ENCODE results near the gene TFAP2C. TPM values are rescaled to one million over a fixed set of nuclear protein-coding genes. Genes with fewer than 3 reads are reported as not detected.
"Not testable (repeated sequence)": the region's sequence is repeated elsewhere in the genome, so short reads cannot be mapped to it uniquely, and the experiment has no call there.

Gene TFAP2C
- total and polyA plus RNA-seq, 7 experiments from 2014 or later: not detected

- no peak overlapping the region for H3K4me3 Mint-ChIP-seq
- no peaks in the 10 kb centered on the region for H3K27me3 Mint-ChIP-seq
- H3K27ac ChIP-seq (ENCODE audit: low read depth, low read length): no peak overlapping the region
- intact Hi-C loops (cut with micrococcal nuclease): no loop called here
- H3K4me1 Mint-ChIP-seq: no peaks in the 10 kb centered on the region
- DNase-seq (no peak), ATAC-seq (no peak)
- H3K9me3 ChIP-seq (ENCODE audit: control insufficient read depth in 2 of 3, low read length in 3 of 3): no peaks in the 10 kb centered on the region
- H3K4me3 ChIP-seq (ENCODE audit: low read length): no peak overlapping the region
- no peaks in the 10 kb centered on the region for H3K27me3 ChIP-seq (ENCODE audit: control insufficient read depth in 2 of 2, insufficient read depth in 2 of 2, low read length in 2 of 2)
- ChIA-PET CTCF (no interaction called here), POLR2A (no interaction called here)
- H3K27ac Mint-ChIP-seq: no peak overlapping the region
- no peaks in the 10 kb centered on the region for H3K36me3 Mint-ChIP-seq
- H3K9me3 Mint-ChIP-seq: peaks cover 0 to 1% (median 0%) of the 10 kb centered on the region in 11 donors
- no peaks in the 10 kb centered on the region for H3K36me3 ChIP-seq (ENCODE audit: control insufficient read depth in 2 of 3, insufficient read depth in 3 of 3, low read length in 3 of 3)
- no peaks in the 10 kb centered on the region for H3K4me1 ChIP-seq (ENCODE audit: control insufficient read depth in 2 of 2, insufficient read depth in 2 of 2, low read length in 2 of 2)
These were observed 14.9 kb upstream of the TFAP2C start for GRCh38 chr20:56614196-56614595.

GRCh38 chr20:56616716-56617115 lies 12.4 kb upstream of the TFAP2C start:
- ATAC-seq (no peak), DNase-seq (no peak)
- Mint-ChIP-seq H3K36me3 (no peaks in the 10 kb centered on the region), H3K27ac (no peak overlapping the region), H3K9me3 (peaks cover 0 to 1% (median 0%) of the 10 kb centered on the region in 11 donors), H3K4me1 (no peaks in the 10 kb centered on the region), H3K4me3 (no peak overlapping the region), H3K27me3 (peaks cover 0 to 8% (median 0%) of the 10 kb centered on the region in 5 donors)
- no peaks in the 10 kb centered on the region for H3K27me3 ChIP-seq (ENCODE audit: control insufficient read depth in 2 of 2, insufficient read depth in 2 of 2, low read length in 2 of 2)
- no peaks in the 10 kb centered on the region for H3K4me1 ChIP-seq (ENCODE audit: control insufficient read depth in 2 of 2, insufficient read depth in 2 of 2, low read length in 2 of 2)
- ChIA-PET CTCF (no interaction called here), POLR2A (no interaction called here)
- H3K27ac ChIP-seq (ENCODE audit: low read depth, low read length): no peak overlapping the region
- intact Hi-C loops (cut with micrococcal nuclease): no loop called here
- H3K4me3 ChIP-seq (ENCODE audit: low read length): no peak overlapping the region
- no peaks in the 10 kb centered on the region for H3K36me3 ChIP-seq (ENCODE audit: control insufficient read depth in 2 of 3, insufficient read depth in 3 of 3, low read length in 3 of 3)
- H3K9me3 ChIP-seq (ENCODE audit: control insufficient read depth in 2 of 3, low read length in 3 of 3): no peaks in the 10 kb centered on the region

GRCh38 chr20:56617489-56617888 lies 11.6 kb upstream of the TFAP2C start:
- no peak overlapping the region for H3K27ac Mint-ChIP-seq
- intact Hi-C loops (cut with micrococcal nuclease): no loop called here
- no peaks in the 10 kb centered on the region for H3K36me3 Mint-ChIP-seq
- H3K27me3 ChIP-seq (ENCODE audit: control insufficient read depth in 2 of 2, insufficient read depth in 2 of 2, low read length in 2 of 2): no peaks in the 10 kb centered on the region
- H3K9me3 Mint-ChIP-seq: peaks cover 0 to 1% (median 0%) of the 10 kb centered on the region in 11 donors
- H3K27ac ChIP-seq (ENCODE audit: low read depth, low read length): no peak overlapping the region
- H3K4me3 ChIP-seq (ENCODE audit: low read length): no peak overlapping the region
- H3K36me3 ChIP-seq (ENCODE audit: control insufficient read depth in 2 of 3, insufficient read depth in 3 of 3, low read length in 3 of 3): no peaks in the 10 kb centered on the region
- no peak overlapping the region for H3K4me3 Mint-ChIP-seq
- no peaks in the 10 kb centered on the region for H3K4me1 Mint-ChIP-seq
- ChIA-PET CTCF (no interaction called here), POLR2A (no interaction called here)
- ATAC-seq (no peak), DNase-seq (no peak)
- peaks cover 0 to 13% (median 0%) of the 10 kb centered on the region in 5 donors for H3K27me3 Mint-ChIP-seq
- no peaks in the 10 kb centered on the region for H3K9me3 ChIP-seq (ENCODE audit: control insufficient read depth in 2 of 3, low read length in 3 of 3)
- no peaks in the 10 kb centered on the region for H3K4me1 ChIP-seq (ENCODE audit: control insufficient read depth in 2 of 2, insufficient read depth in 2 of 2, low read length in 2 of 2)

- Histone ChIP-seq H3K27me3 (ENCODE audit: control insufficient read depth in 2 of 2, insufficient read depth in 2 of 2, low read length in 2 of 2) (peaks cover 0 to 5% of the 10 kb centered on the region in 2 donors), H3K4me3 (ENCODE audit: low read length) (no peak overlapping the region), H3K4me1 (ENCODE audit: control insufficient read depth in 2 of 2, insufficient read depth in 2 of 2, low read length in 2 of 2) (no peaks in the 10 kb centered on the region), H3K36me3 (ENCODE audit: control insufficient read depth in 2 of 3, insufficient read depth in 3 of 3, low read length in 3 of 3) (no peaks in the 10 kb centered on the region), H3K9me3 (ENCODE audit: control insufficient read depth in 2 of 3, low read length in 3 of 3) (no peaks in the 10 kb centered on the region), H3K27ac (ENCODE audit: low read depth, low read length) (no peak overlapping the region)
- intact Hi-C loops (cut with micrococcal nuclease): no loop called here
- no peak for ATAC-seq
- Mint-ChIP-seq H3K4me3 (no peak overlapping the region), H3K27me3 (peaks cover 20 to 46% (median 26%) of the 10 kb centered on the region in 5 donors), H3K27ac (no peak overlapping the region), H3K4me1 (no peaks in the 10 kb centered on the region), H3K36me3 (no peaks in the 10 kb centered on the region), H3K9me3 (peaks cover 0 to 3% (median 0%) of the 10 kb centered on the region in 11 donors)
- ChIA-PET POLR2A (no interaction called here), CTCF (no interaction called here)
- no peak for DNase-seq
These were observed 7.4 kb upstream of the TFAP2C start for GRCh38 chr20:56621730-56622129.

- H3K4me3 Mint-ChIP-seq, CTCF ChIA-PET: not testable (repeated sequence)
- peaks cover 0 to 11% (median 6%) of the 10 kb centered on the region in 7 donors for H3K4me1 Mint-ChIP-seq
These were observed 5.2 kb upstream of the TFAP2C start for GRCh38 chr20:56623930-56624329.

GRCh38 chr20:56624786-56625681 lies 4.1 kb upstream of the TFAP2C start:
- ChIA-PET POLR2A (no interaction called here), CTCF (no interaction called here)

More at GRCh38 chr20:56623930-56624329, 5.2 kb upstream of the TFAP2C start:
- H3K9me3 Mint-ChIP-seq; intact Hi-C loops (cut with micrococcal nuclease); H3K36me3 Mint-ChIP-seq; H3K27me3 ChIP-seq (ENCODE audit: control insufficient read depth in 2 of 2, insufficient read depth in 2 of 2, low read length in 2 of 2); H3K4me1 ChIP-seq (ENCODE audit: control insufficient read depth in 2 of 2, insufficient read depth in 2 of 2, low read length in 2 of 2); POLR2A ChIA-PET; H3K27ac ChIP-seq (ENCODE audit: low read depth, low read length); ATAC-seq; DNase-seq; H3K4me3 ChIP-seq (ENCODE audit: low read length); H3K9me3 ChIP-seq (ENCODE audit: control insufficient read depth in 2 of 3, low read length in 3 of 3); H3K27ac Mint-ChIP-seq; H3K36me3 ChIP-seq (ENCODE audit: control insufficient read depth in 2 of 3, insufficient read depth in 3 of 3, low read length in 3 of 3): not testable (repeated sequence)
- peaks cover 31 to 58% (median 40%) of the 10 kb centered on the region in 5 donors for H3K27me3 Mint-ChIP-seq

More at GRCh38 chr20:56624786-56625681, 4.1 kb upstream of the TFAP2C start:
- H3K27ac ChIP-seq (ENCODE audit: low read depth, low read length): no peak overlapping the region
- peaks cover 0 to 9% of the 10 kb centered on the region in 2 donors for H3K27me3 ChIP-seq (ENCODE audit: control insufficient read depth in 2 of 2, insufficient read depth in 2 of 2, low read length in 2 of 2)
- peaks cover 32 to 58% (median 43%) of the 10 kb centered on the region in 5 donors for H3K27me3 Mint-ChIP-seq
- no peaks in the 10 kb centered on the region for H3K36me3 Mint-ChIP-seq
- H3K36me3 ChIP-seq (ENCODE audit: control insufficient read depth in 2 of 3, insufficient read depth in 3 of 3, low read length in 3 of 3): no peaks in the 10 kb centered on the region
- H3K9me3 ChIP-seq (ENCODE audit: control insufficient read depth in 2 of 3, low read length in 3 of 3): no peaks in the 10 kb centered on the region
- DNase-seq (no peak), ATAC-seq (no peak)
- intact Hi-C loops (cut with micrococcal nuclease): loop anchor here in 1 of 2 donors (5.0 kb wide), 1 partner anchor 302 kb away; no protein-coding TSS in a partner anchor
- H3K27ac Mint-ChIP-seq: no peak overlapping the region
- H3K4me3 ChIP-seq (ENCODE audit: low read length): no peak overlapping the region
- H3K9me3 Mint-ChIP-seq: peaks cover 0 to 1% (median 0%) of the 10 kb centered on the region in 11 donors
- H3K4me1 Mint-ChIP-seq: peaks cover 0 to 19% (median 6%) of the 10 kb centered on the region in 7 donors
- no peaks in the 10 kb centered on the region for H3K4me1 ChIP-seq (ENCODE audit: control insufficient read depth in 2 of 2, insufficient read depth in 2 of 2, low read length in 2 of 2)
- peak overlapping the region in 1 of 10 donors; percentile 26 for H3K4me3 Mint-ChIP-seq
